GM12892 (cell line): ENCODE data around the gene GRAMD2A.

Experiments
- POLR2A ChIP-seq: IDR thresholded peaks from 2 replicates; pipeline ENCODE4 v1.6.1; 2011; ENCODE audit warnings: low read depth, low read length, control low read depth
- POLR2AphosphoS5 ChIP-seq: IDR thresholded peaks from 2 replicates; pipeline ENCODE4 v1.6.1; 2011; ENCODE audit warnings: low read depth, low read length, control low read depth
- TAF1 ChIP-seq: IDR thresholded peaks from 2 replicates; pipeline ENCODE4 v1.6.1; 2011; ENCODE audit warnings: low read depth, mild to moderate bottlenecking, control low read depth, low read length, borderline replicate concordance

DNA sequence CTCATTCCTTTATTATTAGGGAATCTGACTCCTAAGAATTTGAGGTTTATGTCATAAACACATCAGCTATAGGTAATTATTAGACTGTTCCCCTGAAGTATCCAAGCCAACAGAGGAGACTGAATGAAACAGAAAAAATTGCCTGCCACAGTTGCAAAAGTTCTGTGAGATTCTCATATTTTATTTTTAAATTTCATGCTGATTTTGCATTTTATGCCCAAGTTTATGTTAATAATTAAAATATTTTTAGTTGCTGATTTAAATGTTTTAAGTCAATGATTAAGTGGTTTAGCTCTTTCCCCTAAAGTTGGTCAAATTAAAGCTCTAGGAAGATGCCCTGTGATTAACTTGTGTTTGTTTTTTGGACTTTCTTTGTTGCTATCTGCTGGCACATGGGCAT, 69.2 kb downstream of the GRAMD2A start:
- no peak for TF ChIP-seq POLR2A
- no peak for TF ChIP-seq TAF1
- no peak for TF ChIP-seq POLR2AphosphoS5
